Measurements from ENCODE around the gene ST3GAL3.

The ST3GAL3 gene

GRCh38 chr1:43707190-43708001 lies at the start of gene ST3GAL3:
Gene ST3GAL3, plus strand, starts transcription at chr1:43707536. Its CDS starts 28,727 bp downstream, at chr1:43736263.
- no peak for DNase-seq (ENCODE audit: low read depth)

- DNase-seq (ENCODE audit: low read depth): no peak
Measured at GRCh38 chr1:43659212-43660166, 47.8 kb upstream of the ST3GAL3 start.

GRCh38 chr1:43660355-43660754 lies 47.0 kb upstream of the ST3GAL3 start:
- DNase-seq (ENCODE audit: low read depth): no peak

GRCh38 chr1:43664369-43664768 lies 43.0 kb upstream of the ST3GAL3 start:
- no peak for DNase-seq (ENCODE audit: low read depth)

GRCh38 chr1:43666608-43667007 lies 40.7 kb upstream of the ST3GAL3 start:
- no peak for DNase-seq (ENCODE audit: low read depth)

- DNase-seq (ENCODE audit: low read depth): no peak
Measured at GRCh38 chr1:43668956-43669355, 38.4 kb upstream of the ST3GAL3 start.

- no peak for DNase-seq (ENCODE audit: low read depth)
Measured at GRCh38 chr1:43669878-43670277, 37.5 kb upstream of the ST3GAL3 start.

- DNase-seq (ENCODE audit: low read depth): no peak
Measured at GRCh38 chr1:43671193-43671592, 36.1 kb upstream of the ST3GAL3 start.

GRCh38 chr1:43671626-43672330 lies 35.6 kb upstream of the ST3GAL3 start:
- no peak for DNase-seq (ENCODE audit: low read depth)

GRCh38 chr1:43673261-43673660 lies 34.1 kb upstream of the ST3GAL3 start:
- DNase-seq (ENCODE audit: low read depth): no peak

GRCh38 chr1:43678940-43679339 lies 28.4 kb upstream of the ST3GAL3 start:
- no peak for DNase-seq (ENCODE audit: low read depth)

- no peak for DNase-seq (ENCODE audit: low read depth)
Measured at GRCh38 chr1:43683560-43683959, 23.8 kb upstream of the ST3GAL3 start.

GRCh38 chr1:43686801-43687200 lies 20.5 kb upstream of the ST3GAL3 start:
- no peak for DNase-seq (ENCODE audit: low read depth)

- no peak for DNase-seq (ENCODE audit: low read depth)
Measured at GRCh38 chr1:43687301-43688108, 19.8 kb upstream of the ST3GAL3 start.

GRCh38 chr1:43688109-43688387 lies 19.3 kb upstream of the ST3GAL3 start:
- DNase-seq (ENCODE audit: low read depth): no peak

- peak; percentile 98 for DNase-seq (ENCODE audit: low read depth)
Measured at GRCh38 chr1:43688594-43689000, 18.7 kb upstream of the ST3GAL3 start.

- DNase-seq (ENCODE audit: low read depth): no peak
Measured at GRCh38 chr1:43689289-43689688, 18.0 kb upstream of the ST3GAL3 start.

GRCh38 chr1:43691871-43692815 lies 15.2 kb upstream of the ST3GAL3 start:
- DNase-seq (ENCODE audit: low read depth): no peak

- DNase-seq (ENCODE audit: low read depth): no peak
Measured at GRCh38 chr1:43693371-43693770, 14.0 kb upstream of the ST3GAL3 start.

GRCh38 chr1:43699281-43699680 lies 8.1 kb upstream of the ST3GAL3 start:
- DNase-seq (ENCODE audit: low read depth): no peak

- no peak for DNase-seq (ENCODE audit: low read depth)
Measured at GRCh38 chr1:43703836-43704235, 3.5 kb upstream of the ST3GAL3 start.
